CD4-positive, alpha-beta T cell treated with Interferon alpha-2 for 1 hour (primary cell): ENCODE data around the gene FAM83C.

Source experiments
- DNase-seq, 2 donors: peaks; one replicate each; pipeline ENCODE4 v3.0.0-alpha.2; 2020 to 2022

Gene FAM83C

DNA sequence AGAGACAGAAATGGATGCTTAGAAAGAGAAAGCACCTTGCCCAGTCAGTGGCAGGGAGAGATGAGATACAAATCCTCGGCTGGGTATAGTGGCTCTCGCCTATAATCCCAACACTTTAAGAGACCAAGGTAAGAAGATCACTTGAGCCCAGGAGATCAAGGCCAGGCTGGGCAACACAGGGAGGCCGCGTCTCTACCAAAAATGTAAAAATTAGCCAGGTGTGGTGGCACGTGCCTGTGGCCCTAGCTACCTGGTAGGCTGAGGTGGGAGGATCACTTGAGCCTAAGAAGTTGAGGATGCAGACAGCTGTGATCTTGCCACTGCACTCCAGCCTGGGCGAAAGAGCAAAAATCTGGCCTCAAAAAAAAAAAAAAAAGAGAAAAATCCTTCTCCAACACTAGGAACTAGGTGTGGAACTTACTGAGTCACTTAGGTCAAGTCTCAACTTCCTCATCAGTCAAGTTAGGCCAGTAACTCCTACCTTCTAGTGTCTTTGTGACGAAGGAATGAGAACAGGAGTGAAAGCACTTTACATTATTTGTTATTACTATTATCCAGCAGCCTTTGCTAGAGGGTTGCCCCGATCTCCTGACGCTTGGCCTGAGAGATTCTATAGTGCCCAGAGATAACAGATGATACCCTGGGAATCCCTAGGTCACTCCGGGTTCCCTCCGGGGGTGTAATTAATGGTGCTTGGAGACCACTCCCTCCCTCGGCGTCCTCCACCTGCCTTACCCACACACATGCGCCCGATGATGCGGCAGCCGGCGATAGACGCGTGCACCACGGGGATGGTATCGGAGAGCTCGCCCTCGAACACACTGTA, 8.6 kb downstream of the FAM83C start:
- no peak for DNase-seq

DNA sequence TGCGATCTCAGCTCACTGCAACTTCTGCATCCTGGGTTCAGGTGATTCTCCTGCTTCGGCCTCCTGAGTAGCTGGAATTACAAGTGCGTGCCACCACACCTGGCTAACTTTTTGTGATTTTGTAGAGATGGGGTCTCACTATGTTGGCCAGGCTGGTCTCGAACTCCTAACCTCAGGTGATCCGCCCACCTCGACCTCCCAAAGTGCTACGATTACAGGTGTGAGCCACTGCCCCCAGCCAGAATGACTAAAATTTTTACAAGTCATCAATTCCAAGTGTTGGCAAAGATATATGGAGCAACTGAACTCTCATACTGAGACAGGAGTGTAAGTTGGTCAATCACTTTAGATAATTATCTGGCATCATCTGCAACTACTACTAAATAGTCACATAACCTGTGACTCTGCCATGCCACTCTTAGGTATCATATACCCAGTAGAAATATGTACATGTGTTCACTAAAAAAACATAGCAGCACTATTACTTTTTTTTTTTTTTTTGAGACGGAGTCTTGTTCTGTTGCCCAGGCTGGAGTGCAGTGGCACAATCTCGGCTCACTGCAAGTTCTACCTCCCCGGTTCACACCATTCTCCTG, 10.6 kb downstream of the FAM83C start:
- DNase-seq: no peak

DNA sequence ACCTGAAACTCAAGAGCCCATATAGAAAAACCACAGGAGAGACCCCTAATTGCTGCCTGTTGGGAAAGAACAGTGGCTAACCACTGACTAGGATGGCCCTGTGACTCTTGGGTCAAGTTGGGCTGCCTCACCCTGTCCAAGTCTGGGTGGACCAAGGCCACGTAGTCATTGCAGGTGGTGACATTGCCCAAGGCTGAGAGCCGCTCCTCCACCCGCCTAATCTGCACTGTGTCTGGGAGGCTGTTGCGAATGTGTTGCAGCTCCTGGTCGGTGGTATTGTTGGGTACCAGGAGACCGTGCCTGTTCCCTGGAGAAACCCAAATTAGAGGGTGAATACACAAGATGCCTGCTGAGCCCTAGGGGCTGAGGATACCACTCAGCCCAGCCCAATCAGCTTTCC, 11.7 kb downstream of the FAM83C start:
- no peak for DNase-seq

DNA sequence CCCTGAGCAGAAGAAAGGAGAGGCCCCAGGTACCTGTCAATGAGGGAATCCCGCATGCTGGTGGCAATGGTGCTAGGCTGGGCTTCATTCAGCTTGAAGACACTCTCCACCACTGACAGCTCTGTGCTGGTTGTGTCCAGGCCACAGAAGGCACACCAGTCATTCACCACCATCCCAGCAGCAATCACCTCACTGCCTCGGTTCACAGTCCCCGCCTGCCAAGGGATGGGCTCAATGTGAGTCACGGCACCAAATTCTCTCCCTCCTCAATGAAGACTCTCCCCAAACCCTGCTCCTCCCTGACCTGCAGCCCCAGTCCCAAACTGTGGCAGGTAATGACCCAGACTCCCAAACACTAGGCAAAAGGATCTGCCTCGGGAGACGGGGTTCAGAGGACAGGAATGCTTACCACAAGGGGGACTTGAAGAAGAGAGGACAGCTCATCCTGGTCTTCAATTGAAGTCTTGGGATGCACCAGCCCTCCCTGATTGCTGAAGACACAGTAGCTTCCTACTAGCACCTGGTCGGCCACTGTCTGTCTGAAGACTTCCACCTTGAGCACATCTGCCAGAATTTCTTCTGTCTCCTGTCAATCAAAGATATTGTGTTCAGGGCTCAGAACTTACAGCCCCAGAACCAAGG, 12.6 kb downstream of the FAM83C start:
- no peak for DNase-seq

DNA sequence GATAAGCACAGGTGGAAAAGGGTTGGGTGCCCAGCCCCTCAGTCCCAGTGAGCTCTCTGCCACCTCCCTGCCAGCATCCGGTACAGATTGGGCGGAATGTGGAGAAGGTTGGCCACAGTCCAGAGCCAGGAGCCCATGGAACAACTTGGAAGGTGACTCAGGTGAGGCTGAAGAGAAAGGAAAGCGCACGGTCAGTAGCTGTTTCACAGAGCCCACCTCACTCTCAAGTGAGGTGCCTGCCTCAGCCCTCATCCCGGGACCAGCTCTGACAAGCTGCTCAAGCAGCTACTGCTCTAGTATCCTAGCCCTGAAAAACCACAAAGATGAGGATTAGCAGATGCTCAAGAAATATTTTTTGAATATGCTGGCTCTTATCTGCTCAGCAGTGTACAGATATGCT, 13.2 kb downstream of the FAM83C start:
- no peak for DNase-seq

DNA sequence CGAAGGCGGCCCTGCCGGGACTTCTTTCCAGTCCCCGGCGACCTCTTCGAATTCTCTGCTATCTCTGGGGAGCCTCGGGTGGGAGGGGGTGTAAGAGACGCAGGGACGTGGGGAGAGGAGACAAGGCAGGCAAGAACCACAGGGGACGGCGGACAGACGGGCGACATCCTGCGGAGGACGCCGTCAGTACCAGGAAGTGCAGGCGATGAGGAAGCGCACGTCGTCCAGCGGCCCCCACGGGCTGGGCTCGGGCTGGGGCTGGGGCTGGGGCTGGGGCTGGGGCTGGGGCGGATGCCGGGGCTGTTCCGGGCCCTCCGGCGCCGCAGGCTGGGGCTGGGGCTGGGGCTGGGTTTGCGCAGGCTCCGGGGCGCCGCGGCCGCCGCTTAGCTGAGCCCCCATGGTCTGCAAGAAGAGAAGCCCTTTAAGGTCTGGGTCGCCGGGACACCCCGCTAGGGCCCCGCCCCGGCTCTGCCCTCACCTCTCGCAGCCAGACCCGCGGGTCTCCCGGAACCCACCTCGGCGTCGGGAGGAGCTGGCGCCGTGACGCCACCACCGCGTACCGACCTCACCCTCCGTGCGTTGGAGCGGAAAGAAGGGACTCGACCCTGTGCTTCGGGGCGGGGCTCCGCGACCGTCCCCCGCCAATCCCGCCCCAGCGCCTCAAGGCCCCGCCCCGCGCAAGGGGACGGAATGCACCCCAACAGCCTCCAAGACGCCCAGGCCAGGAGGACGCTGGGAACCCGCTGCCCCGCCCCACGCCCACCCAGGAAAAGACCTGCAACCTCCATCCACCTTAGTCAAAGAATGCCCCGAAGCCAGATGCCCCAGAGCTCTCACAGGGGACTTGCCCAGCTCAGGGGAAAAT, 14.5 kb downstream of the FAM83C start, which contains the start of gene MMP24OS:
Gene MMP24OS (minus strand): TSS at position 592 of the 865 bp plus-strand sequence. CDS start 193 bp downstream, at position 399.
- DNase-seq: peak; percentile 93

DNA sequence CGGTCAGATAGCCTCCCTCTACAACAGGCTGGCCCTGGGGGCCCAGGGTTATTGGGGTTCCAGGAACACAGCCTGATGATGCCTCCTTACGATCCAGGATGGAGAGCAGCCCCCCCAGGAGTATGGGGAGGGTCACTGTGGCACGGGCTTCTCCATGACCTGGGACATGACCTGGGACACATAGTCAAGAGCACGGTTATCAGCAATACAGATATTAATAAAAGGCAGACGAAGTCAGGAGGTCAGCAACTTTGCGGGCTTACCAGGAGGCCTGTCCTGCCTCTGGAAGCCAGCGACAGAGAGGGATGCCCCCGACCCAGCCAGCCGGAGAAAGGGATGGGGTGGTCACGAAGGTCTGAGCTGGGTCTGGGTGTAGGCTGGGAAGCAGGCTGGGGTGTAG, 15.1 kb downstream of the FAM83C start:
- DNase-seq: peak in 1 of 2 donors; percentile 9

DNA sequence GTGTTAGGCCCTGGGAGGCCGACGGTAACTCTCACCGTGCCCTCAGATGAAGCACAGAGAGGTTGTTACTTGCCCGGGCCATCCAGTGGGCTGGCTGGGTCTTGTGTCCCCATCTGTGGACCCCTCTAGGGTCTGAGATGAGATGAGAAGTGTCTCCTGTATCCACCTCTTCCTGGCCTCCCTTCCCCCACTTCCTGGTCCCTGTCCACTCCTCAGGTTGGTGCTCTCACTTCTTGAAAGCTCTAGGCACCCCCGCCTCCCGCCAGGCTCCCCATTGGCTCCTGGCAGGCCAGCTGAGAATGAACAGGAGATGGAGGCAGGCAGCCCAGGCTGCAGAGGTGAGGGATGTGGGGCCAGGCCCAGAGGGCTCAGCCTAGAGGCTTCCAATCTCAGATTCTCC, 15.8 kb downstream of the FAM83C start:
- DNase-seq: no peak

DNA sequence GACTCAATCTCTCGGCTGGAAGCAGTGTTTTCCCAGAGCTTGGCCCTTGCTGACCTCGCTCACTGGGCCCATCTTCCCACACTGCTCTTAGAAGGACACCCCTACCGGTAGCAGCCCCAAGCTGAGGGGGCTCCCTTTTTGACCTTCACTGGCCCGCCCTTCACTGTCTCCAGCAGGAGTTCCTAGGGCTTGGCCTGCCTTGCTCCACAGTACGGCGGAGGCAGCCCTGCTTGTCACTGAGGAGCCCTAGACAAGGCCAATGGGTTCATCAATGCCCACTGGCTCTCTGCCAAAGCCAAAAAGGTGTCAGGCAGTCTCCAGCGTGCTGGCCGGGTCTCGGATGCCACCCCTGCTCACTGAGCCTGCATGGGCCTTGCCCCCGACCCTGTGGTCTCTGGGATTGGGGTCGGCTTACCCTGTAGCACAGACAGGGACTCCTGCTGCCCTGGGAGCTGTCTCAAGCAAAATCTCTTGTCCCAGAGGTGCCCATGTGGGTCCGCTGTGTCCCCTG, 16.4 kb downstream of the FAM83C start:
- DNase-seq: no peak

DNA sequence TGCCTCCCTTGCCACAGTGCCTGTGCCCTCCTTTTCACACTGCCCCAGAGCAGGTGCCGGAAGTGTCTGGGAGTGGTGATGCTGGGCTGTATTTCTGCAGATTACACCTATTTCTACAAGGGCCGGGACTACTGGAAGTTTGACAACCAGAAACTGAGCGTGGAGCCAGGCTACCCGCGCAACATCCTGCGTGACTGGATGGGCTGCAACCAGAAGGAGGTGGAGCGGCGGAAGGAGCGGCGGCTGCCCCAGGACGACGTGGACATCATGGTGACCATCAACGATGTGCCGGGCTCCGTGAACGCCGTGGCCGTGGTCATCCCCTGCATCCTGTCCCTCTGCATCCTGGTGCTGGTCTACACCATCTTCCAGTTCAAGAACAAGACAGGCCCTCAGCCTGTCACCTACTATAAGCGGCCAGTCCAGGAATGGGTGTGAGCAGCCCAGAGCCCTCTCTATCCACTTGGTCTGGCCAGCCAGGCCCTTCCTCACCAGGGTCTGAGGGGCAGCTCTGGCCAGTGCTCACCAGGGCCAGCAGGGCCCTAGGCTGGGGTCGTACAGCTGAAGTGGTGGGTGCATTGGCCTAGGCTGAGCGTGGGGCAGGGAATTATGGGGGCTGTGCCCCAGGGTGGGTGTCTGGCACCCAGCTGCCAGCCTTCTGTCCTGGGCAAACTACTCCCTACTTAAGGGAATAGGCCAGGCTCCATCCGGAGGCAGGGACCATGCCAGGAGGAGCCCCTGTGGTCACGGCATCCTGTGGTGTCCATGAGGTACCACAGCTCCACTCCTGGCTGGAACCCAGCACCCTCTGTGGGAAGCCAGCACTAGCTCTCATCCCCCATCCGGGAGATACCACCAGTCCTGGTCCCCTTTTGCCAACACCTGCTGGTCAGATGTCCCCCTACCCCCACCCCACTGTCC, 17.8 kb downstream of the FAM83C start:
- DNase-seq: no peak

DNA sequence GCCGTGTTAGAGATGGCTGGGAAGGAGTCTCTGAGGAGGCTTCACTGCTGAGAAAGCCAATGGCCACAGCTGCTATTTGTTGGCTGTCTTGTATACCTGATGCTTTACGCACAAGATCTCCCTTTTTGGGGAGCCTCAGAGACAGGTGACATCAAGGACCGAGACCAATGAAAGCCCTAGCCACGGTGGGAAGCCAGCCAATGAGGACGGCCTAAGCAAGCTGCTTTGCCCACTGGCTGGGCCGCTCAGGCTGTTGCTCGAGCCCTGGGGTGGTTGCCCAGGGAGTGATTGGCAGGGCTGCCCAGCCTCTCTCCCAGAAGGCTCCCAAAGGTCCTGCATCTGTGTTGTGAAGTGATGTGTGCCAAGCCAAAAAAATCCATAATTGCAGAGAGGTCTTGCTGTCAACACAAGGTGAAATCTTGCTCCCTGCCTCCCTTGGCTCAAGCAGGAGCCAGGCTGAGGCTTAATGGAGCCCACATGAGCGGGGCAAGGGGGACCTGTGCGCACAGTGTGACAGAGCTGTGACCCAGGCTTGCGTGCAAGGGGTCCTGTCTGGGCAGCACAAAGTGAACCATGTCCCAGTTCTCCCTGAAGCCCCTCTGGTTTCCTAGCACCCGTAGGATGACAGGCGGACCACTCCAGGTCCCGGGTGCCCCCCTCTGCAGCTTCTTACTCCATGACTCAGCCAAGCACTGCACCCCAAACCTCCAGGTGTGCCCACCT, 18.6 kb downstream of the FAM83C start:
- no peak for DNase-seq

DNA sequence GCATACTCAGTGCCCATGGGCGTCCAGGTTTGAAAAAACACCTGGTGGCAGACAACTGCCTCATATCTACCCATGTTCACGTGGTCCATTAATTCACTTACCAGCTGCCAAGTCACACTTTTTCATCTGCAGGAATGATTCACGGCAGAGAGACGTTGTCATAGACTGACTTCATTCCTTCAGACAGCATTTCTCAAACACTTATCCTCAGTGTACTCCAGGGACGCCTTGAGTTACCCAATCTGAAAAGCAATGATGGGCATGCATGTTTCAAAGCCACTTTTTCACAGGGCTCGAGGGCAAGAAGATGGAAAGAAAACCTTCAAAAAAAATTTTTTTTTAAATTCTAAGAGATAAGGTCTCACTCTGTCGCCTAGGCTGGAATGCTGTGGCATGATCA, 20.3 kb downstream of the FAM83C start:
- no peak for DNase-seq

DNA sequence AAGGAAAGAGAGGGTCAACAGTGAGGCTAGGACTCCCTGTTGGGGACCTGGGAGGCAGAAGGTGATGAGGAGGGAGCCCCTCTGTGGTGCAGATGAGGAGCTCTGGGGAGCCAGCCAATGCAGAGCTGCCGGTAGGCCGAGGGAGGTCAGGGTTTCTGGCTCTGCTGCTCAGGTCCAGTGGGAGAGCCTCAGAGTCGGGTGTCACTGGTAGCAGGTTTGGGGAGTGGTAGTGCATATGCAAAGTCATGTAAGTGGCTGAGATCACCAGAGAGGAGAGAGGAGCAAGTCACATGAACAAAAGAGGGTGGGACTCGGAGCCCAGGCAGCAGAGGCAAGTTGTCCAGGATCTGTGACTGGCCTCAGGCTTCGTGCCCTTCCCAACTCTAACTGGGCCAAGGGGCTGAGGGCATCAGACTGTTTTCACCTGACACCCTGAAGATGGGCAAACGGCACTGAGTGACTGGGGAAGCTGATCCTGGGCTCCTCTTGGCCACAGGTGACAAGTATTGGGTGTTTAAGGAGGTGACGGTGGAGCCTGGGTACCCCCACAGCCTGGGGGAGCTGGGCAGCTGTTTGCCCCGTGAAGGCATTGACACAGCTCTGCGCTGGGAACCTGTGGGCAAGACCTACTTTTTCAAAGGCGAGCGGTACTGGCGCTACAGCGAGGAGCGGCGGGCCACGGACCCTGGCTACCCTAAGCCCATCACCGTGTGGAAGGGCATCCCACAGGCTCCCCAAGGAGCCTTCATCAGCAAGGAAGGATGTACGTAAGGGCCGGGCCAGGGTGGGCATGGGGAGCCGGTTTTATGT, 20.9 kb downstream of the FAM83C start:
- no peak for DNase-seq

DNA sequence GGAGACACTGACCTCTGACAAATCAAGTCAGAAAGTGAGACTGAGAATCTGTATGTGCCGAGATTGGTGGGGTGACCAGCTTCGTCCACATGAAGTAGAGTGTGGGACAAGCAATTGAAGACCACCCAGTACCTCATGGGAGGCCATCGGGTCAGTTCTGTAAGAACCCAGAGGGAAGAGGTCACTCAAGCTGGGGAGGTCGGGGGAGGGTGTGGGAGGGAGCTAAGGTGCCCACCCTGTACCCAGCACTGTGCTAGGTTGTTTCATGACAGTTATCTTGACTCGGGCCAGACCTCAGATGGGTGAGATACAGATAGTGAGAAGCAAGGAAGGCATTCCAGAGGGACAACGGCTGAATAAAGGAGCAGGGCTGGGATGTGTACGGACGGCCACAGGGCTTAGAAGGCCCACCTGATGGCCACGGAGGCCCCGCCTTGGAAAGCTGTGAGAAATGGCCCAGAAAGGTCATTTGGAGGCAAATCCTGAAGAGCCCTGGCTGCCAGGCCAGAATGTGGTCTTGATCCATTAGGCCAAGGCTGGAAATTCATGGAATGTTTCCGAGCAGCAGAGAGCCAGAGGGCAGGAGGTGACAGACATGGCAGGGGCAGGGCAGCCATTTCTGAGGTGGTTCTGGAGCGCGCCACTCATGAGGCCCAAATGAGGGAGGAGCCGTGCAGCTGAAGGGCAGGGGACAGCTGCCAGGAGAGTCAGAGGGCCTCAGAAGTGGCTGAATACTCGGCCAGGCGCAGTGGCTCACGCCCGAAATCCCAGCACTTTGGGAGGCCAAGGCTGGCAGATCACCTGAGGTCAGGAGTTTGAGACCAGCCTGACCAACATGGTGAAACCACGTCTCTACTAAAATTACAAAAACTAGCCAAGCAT, 22.0 kb downstream of the FAM83C start:
- no peak for DNase-seq

DNA sequence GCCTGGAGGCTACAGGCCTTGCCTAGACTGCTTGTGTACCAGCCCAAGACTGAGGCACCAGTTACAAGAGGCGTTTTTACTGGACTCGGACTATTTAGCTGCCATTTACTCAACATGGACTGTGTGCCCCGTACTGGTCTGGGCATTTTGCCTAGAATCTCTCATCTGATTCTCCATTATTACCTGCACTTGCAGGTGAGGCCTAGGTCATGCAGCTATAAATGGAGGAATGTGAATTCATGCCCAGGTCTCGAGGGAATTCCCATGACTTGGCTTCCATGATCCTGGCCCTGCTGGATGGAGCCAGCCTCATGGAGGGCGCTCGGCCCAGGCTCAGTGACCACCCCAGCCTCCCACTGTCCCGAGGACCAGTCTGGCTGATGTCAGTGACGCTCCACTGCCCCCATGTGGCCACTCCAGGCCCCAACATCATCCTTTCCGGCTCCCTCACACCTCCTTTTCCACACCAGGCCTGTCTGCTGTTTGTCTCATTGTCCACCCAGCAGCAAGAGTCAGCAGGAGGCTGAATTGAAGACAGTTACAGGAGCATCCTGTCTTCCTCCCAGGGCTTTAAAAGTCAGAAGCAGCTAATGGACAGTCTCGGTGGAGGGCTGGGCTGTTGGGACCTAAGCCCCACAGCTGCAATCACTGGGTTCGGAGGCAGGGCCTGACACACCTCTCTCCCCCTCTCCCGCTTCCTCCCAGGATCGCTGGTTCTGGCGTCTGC, 23.0 kb downstream of the FAM83C start:
- DNase-seq: peak; percentile 40 to 53

DNA sequence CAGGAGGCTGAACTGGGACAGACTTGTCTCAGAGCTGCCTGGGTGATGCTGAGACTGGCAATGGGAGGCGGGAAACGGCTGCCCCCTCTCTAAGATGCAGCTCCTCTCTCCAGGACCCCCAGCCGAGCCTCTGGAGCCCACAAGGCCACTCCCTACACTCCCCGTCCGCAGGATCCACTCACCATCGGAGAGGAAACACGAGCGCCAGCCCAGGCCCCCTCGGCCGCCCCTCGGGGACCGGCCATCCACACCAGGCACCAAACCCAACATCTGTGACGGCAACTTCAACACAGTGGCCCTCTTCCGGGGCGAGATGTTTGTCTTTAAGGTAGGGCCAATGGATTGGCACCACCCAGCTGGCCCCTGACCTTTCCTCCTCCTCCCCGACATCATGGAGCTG, 25.1 kb downstream of the FAM83C start:
- no peak for DNase-seq

DNA sequence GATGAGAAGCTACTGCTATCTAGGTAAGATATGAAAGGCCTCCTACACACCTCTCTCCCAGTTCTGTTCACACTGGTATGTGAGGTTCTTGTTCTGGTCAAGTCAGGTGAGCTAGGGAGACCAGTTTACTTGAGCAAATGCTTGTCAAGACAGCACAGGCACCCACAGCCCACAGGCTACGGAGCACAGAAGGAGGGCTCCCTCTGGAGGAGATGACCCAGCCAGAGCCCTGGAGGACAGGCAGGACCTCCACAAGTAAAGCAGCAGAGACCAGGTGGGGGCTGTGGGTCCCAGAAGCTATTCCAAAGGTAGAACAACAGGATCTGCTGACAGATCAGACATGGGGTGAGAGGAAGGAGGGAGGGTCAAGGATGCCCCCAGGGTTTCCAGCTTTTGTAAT, 27.5 kb downstream of the FAM83C start:
- DNase-seq: no peak
